DMS 273 (cell line): ENCODE measurements around the gene TNKS1BP1.

ENCODE experiments used
- DNase-seq: peaks from one replicate; lab custom pipeline; 2025; ENCODE audit not compliant: unreplicated experiment; lab: John Stamatoyannopoulos, UW

The TNKS1BP1 gene

GRCh38 chr11:57260937-57261783, 63.6 kb downstream of the TNKS1BP1 start:
- DNase-seq = no peak

DNA sequence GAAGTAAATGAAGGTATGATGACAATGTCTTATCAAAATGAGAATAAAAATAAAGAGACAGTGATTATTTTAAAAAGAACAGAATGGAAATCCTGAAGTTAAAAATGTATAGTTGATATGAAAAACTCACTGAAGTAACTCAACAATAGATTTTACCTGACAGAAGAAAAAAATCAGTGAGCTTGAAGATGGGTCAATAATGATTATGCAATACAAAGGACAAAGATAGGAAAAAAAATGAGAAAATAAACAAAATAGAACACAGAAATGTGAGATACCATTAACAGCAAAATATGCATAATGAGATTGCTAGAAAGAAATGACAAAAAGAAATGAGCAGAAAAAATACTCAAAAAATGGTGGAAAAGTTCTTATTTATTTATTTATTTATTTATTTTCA, 68.6 kb downstream of the TNKS1BP1 start:
- no peak for DNase-seq

- DNase-seq = no peak
Measured at GRCh38 chr11:57255618-57256017, 69.1 kb downstream of the TNKS1BP1 start.

- no peak for DNase-seq
Measured at GRCh38 chr11:57254631-57255030, 70.1 kb downstream of the TNKS1BP1 start.

GRCh38 chr11:57251491-57252104, 73.2 kb downstream of the TNKS1BP1 start:
- peak; percentile 22 for DNase-seq

GRCh38 chr11:57251037-57251436, 73.7 kb downstream of the TNKS1BP1 start:
- no peak for DNase-seq
